OCI-LY7 (cell line): Measurements from ENCODE around the gene CGAS.

ENCODE experiments used
- CTCF ChIP-seq: fragments of 200-600 bp; sonication (generic); conservative IDR thresholded peaks from 2 replicates; pipeline ENCODE4 v1.5.1; 2014; ENCODE audit warnings: mild to moderate bottlenecking, antibody characterized with exemption, low read length, moderate library complexity, mixed read lengths
- EZH2phosphoT487 ChIP-seq: fragments of 200-600 bp; sonication (generic); IDR thresholded peaks from 2 replicates; pipeline ENCODE4 v1.6.1; 2018; ENCODE audit warnings: low read depth, borderline replicate concordance, mild to moderate bottlenecking, mixed run types, antibody characterized with exemption, low read length, moderate library complexity, mixed read lengths

- TF ChIP-seq CTCF (no peak), EZH2phosphoT487 (no peak)
Measured at GRCh38 chr6:73481969-73482368, 29.9 kb upstream of the CGAS start.
